B cell (primary cell): ENCODE results near the gene OLIG2.

Source experiments
- CTCF ChIP-seq: fragments of 200-600 bp; IDR thresholded peaks from one replicate; pipeline ENCODE4 v1.8.0; 2022; ENCODE audit warnings: antibody characterized with exemption, mild to moderate bottlenecking
- EZH2 ChIP-seq: IDR thresholded peaks from 2 replicates; pipeline ENCODE4 v1.6.1; 2012; ENCODE audit warnings: borderline replicate concordance, low read depth, mild to moderate bottlenecking, moderate library complexity, low read length; ENCODE audit not compliant: insufficient read depth, poor library complexity, severe bottlenecking

- TF ChIP-seq CTCF = no peak
- TF ChIP-seq EZH2 = no peak
Measured at GRCh38 chr21:32990666-32991065, 35.1 kb upstream of the OLIG2 start.
